ENCODE data around the gene SRRT.

DNA sequence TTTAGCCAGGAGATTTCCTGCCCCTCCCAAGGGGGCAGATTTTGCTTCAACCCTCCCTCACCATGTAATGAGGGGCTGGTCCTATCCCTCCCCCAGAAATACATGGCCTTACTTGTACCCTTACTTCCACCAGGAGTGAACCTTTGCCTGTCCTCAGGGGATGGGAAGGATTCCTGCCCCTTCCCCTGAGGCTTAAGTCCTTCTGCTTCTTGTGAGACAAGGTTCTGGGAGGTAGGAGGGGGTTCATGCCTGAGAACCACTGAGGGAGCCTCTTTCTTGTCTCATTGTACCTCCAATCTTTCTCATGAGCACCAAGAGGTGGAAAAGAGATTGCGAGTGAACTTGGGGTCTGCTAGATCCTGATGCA, 54.9 kb downstream of the SRRT start:
- TF ChIP-seq, protein P1, sequence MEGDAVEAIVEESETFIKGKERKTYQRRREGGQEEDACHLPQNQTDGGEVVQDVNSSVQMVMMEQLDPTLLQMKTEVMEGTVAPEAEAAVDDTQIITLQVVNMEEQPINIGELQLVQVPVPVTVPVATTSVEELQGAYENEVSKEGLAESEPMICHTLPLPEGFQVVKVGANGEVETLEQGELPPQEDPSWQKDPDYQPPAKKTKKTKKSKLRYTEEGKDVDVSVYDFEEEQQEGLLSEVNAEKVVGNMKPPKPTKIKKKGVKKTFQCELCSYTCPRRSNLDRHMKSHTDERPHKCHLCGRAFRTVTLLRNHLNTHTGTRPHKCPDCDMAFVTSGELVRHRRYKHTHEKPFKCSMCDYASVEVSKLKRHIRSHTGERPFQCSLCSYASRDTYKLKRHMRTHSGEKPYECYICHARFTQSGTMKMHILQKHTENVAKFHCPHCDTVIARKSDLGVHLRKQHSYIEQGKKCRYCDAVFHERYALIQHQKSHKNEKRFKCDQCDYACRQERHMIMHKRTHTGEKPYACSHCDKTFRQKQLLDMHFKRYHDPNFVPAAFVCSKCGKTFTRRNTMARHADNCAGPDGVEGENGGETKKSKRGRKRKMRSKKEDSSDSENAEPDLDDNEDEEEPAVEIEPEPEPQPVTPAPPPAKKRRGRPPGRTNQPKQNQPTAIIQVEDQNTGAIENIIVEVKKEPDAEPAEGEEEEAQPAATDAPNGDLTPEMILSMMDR (IDR thresholded peaks at IDR 0.05), result no peak
- no peak for TF ChIP-seq EZH2 (IDR thresholded peaks at IDR 0.05; ENCODE audit: borderline replicate concordance, insufficient read depth, low read depth, low read length, poor library complexity, severe bottlenecking)
